Measurements from ENCODE around the gene XYLB. TPM values are rescaled to one million over a fixed set of nuclear protein-coding genes. Genes with fewer than 3 reads are reported as not detected.
"Not testable (repeated sequence)": the region's sequence is repeated elsewhere in the genome, so short reads cannot be mapped to it uniquely, and the experiment has no call there.

Gene XYLB
- total and polyA plus RNA-seq, 9 donors, result 1.4 to 7.0 (median 3.8) TPM

- Histone ChIP-seq H3K9me3 (peaks cover 0 to 5% of the 10 kb centered on the region in 2 donors), H3K4me3 (no peak overlapping the region), H3K4me1 (ENCODE audit: insufficient read depth) (no peaks in the 10 kb centered on the region), H3K36me3 (no peaks in the 10 kb centered on the region), H3K27ac (no peak overlapping the region), H3K27me3 (no peaks in the 10 kb centered on the region)
- WGBS, 3 donors, result 40 to 64% (median 61%) methylated on average over 4 of the region's 4 CpGs
- TF ChIP-seq EP300 (IDR thresholded peaks at IDR 0.05), result no peak
- TF ChIP-seq POLR2A (IDR thresholded peaks at IDR 0.05), result no peak
- intact Hi-C loops (cut with DNase I), result no loop called here
- no peak for DNase-seq
Measured at GRCh38 chr3:38401246-38401962, 54.8 kb downstream of the XYLB start.

GRCh38 chr3:38404286-38404685 is 57.7 kb downstream of the XYLB start:
- 66 to 99% (median 74%) methylated on average over 5 of the region's 5 CpGs for WGBS, 3 donors
- TF ChIP-seq POLR2A (IDR thresholded peaks at IDR 0.05), result no peak
- no peak for TF ChIP-seq CTCF (IDR thresholded peaks at IDR 0.05)
- TF ChIP-seq EP300 (IDR thresholded peaks at IDR 0.05), result no peak
- no peaks in the 10 kb centered on the region for H3K27me3 ChIP-seq
- no peak overlapping the region for H3K27ac ChIP-seq
- peaks cover 0 to 5% of the 10 kb centered on the region in 2 donors for H3K9me3 ChIP-seq
- no peak for DNase-seq
- intact Hi-C loops (cut with DNase I), result no loop called here
- no peaks in the 10 kb centered on the region for H3K36me3 ChIP-seq
- H3K4me1 ChIP-seq (ENCODE audit: insufficient read depth), result no peaks in the 10 kb centered on the region
- no peak overlapping the region for H3K4me3 ChIP-seq

GRCh38 chr3:38411591-38411990 is 65.0 kb downstream of the XYLB start:
- 59 to 76% (median 62%) methylated on average over 1 of the region's 1 CpG for WGBS, 3 donors
- H3K36me3 ChIP-seq, result no peaks in the 10 kb centered on the region
- no peaks in the 10 kb centered on the region for H3K4me1 ChIP-seq (ENCODE audit: insufficient read depth)
- no peaks in the 10 kb centered on the region for H3K27me3 ChIP-seq
- no peaks in the 10 kb centered on the region for H3K9me3 ChIP-seq
- TF ChIP-seq EP300 (IDR thresholded peaks at IDR 0.05) (no peak), POLR2A (IDR thresholded peaks at IDR 0.05) (no peak), CTCF (IDR thresholded peaks at IDR 0.05) (no peak)
- H3K4me3 ChIP-seq, result no peak overlapping the region
- intact Hi-C loops (cut with DNase I), result no loop called here
- DNase-seq, result no peak
- no peak overlapping the region for H3K27ac ChIP-seq

- H3K27me3 ChIP-seq; H3K4me3 ChIP-seq; H3K36me3 ChIP-seq; intact Hi-C loops (cut with DNase I); H3K4me1 ChIP-seq (ENCODE audit: insufficient read depth); H3K9me3 ChIP-seq; DNase-seq; H3K27ac ChIP-seq: not testable (repeated sequence)
- 91 to 95% (median 92%) methylated on average over 5 of the region's 5 CpGs for WGBS, 3 donors
Measured at GRCh38 chr3:38420758-38421157, 74.2 kb downstream of the XYLB start.

- no peaks in the 10 kb centered on the region for H3K9me3 ChIP-seq
Measured at GRCh38 chr3:38421679-38422336, 75.2 kb downstream of the XYLB start.

GRCh38 chr3:38426798-38427426 is 80.3 kb downstream of the XYLB start:
- DNase-seq; H3K4me1 ChIP-seq (ENCODE audit: insufficient read depth); H3K27ac ChIP-seq; H3K4me3 ChIP-seq; intact Hi-C loops (cut with DNase I); H3K27me3 ChIP-seq; H3K36me3 ChIP-seq; H3K9me3 ChIP-seq: not testable (repeated sequence)
- WGBS, 3 donors, result 79 to 86% (median 84%) methylated on average over 6 of the region's 6 CpGs

More at GRCh38 chr3:38421679-38422336, 75.2 kb downstream of the XYLB start:
- H3K27ac ChIP-seq, result no peak overlapping the region
- no peak for DNase-seq
- H3K36me3 ChIP-seq, result no peaks in the 10 kb centered on the region
- TF ChIP-seq POLR2A (IDR thresholded peaks at IDR 0.05) (no peak), EP300 (IDR thresholded peaks at IDR 0.05) (no peak), CTCF (IDR thresholded peaks at IDR 0.05) (no peak)
- no peaks in the 10 kb centered on the region for H3K27me3 ChIP-seq
- WGBS, 3 donors, result 62 to 73% (median 73%) methylated on average over 7 of the region's 7 CpGs
- no peaks in the 10 kb centered on the region for H3K4me1 ChIP-seq (ENCODE audit: insufficient read depth)
- H3K4me3 ChIP-seq, result no peak overlapping the region
- intact Hi-C loops (cut with DNase I), result no loop called here

GRCh38 chr3:38432871-38433658 is 86.5 kb downstream of the XYLB start:
- H3K36me3 ChIP-seq; intact Hi-C loops (cut with DNase I); H3K27me3 ChIP-seq; H3K27ac ChIP-seq; H3K4me1 ChIP-seq (ENCODE audit: insufficient read depth); DNase-seq; H3K4me3 ChIP-seq: not testable (repeated sequence)
- WGBS, 3 donors, result 91 to 96% (median 95%) methylated on average over 5 of the region's 5 CpGs
- peaks cover 0 to 12% of the 10 kb centered on the region in 2 donors for H3K9me3 ChIP-seq

Data from ovary (tissue), 9 donors.